Endothelial cell of umbilical vein (primary cell): ENCODE results near the gene PIEZO2. TPM values are rescaled to one million over a fixed set of nuclear protein-coding genes. Genes with fewer than 3 reads are reported as not detected.

Source experiments
- BruUV-seq: library from RNA; stranded (reverse); fragments of 400-500 nt; replicated peaks from 2 replicates; lab custom pipeline; 2021; lab: Mats Ljungman, UMichigan
- CTCF ChIA-PET: fragments of 300-600, 350-600 bp; sonication (Branson Sonifier 250); formaldehyde crosslinking; loops from one replicate; lab custom pipeline; 2021; ENCODE audit warnings: antibody characterized with exemption, inconsistent platforms; lab: Charles Lee
- POLR2A ChIA-PET: fragments of 300-600, 350-600 bp; sonication (Branson Sonifier 250); formaldehyde crosslinking; loops from one replicate; lab custom pipeline; 2021; ENCODE audit warnings: antibody characterized with exemption, inconsistent platforms; lab: Charles Lee
- DNase-seq: peaks from one replicate; pipeline ENCODE4 v3.0.0-alpha.2; 2011; ENCODE audit warnings: low read depth, low spot score
- FAIRE-seq: peaks from 2 replicates; lab custom pipeline; 2011; peaks lifted over from hg19 to GRCh38; lab: Jason Lieb, UNC
- H2AFZ ChIP-seq: 2 replicates; pipeline ENCODE4 v1.6.0; 2012; ENCODE audit warnings: low read depth, low read length, control low read depth, inconsistent platforms
- H3K27ac ChIP-seq: 2 replicates; pipeline ENCODE4 v1.5.1; 2011; ENCODE audit warnings: low read depth, mild to moderate bottlenecking, control low read depth, low read length, moderate library complexity; ENCODE audit not compliant: insufficient read depth
- H3K27me3 ChIP-seq, 2 experiments: 2 replicates each; pipeline versions ENCODE4 v1.6.0 to v1.6.1; 2011; ENCODE audit warnings: low read length in 2 of 2, mixed read lengths in 1 of 2; ENCODE audit not compliant: control insufficient read depth in 2 of 2, insufficient read depth in 2 of 2
- H3K36me3 ChIP-seq, 2 experiments: 2 replicates in 1 of 2; 3 replicates in 1 of 2; pipeline ENCODE4 v1.5.1; 2011; ENCODE audit warnings: low read length in 2 of 2, mild to moderate bottlenecking in 1 of 2, moderate library complexity in 1 of 2; ENCODE audit not compliant: control insufficient read depth in 2 of 2, insufficient read depth in 2 of 2; ENCODE audit errors: extremely low read depth in 1 of 2
- H3K4me1 ChIP-seq: 3 replicates; pipeline ENCODE4 v1.5.1; 2011; ENCODE audit warnings: mild to moderate bottlenecking, low read length; ENCODE audit not compliant: control insufficient read depth, insufficient read depth; ENCODE audit errors: extremely low read depth
- H3K4me2 ChIP-seq: 2 replicates; pipeline ENCODE4 v1.6.1; 2011; ENCODE audit warnings: low read length, control low read depth, mixed read lengths; ENCODE audit not compliant: insufficient read depth
- H3K4me3 ChIP-seq, 3 experiments: fragments of 200-600 bp in 1 of 3; sonication (generic), shearing (Covaris generic) in 1 of 3; replicated peaks in 1 of 3; 2 replicates each; pipeline ENCODE4 v1.5.1; 2011 to 2016; ENCODE audit warnings: control low read depth in 3 of 3, low read length in 3 of 3, mild to moderate bottlenecking in 2 of 3, inconsistent platforms in 1 of 3, low read depth in 1 of 3, moderate library complexity in 1 of 3; ENCODE audit not compliant: insufficient read depth in 1 of 3
- H3K79me2 ChIP-seq: 2 replicates; pipeline ENCODE4 v1.6.0; 2012; ENCODE audit warnings: low read length, inconsistent platforms; ENCODE audit not compliant: control insufficient read depth, insufficient read depth
- H3K9ac ChIP-seq: replicated peaks from 2 replicates; pipeline ENCODE3; 2011; ENCODE audit warnings: low read length, control low read depth; ENCODE audit not compliant: insufficient read depth; ENCODE audit errors: extremely low read depth
- H3K9me1 ChIP-seq: replicated peaks from 3 replicates; pipeline ENCODE4 v1.6.0; 2011; ENCODE audit warnings: mild to moderate bottlenecking, low read length; ENCODE audit not compliant: control insufficient read depth, insufficient read depth; ENCODE audit errors: extremely low read depth
- H3K9me3 ChIP-seq: replicated peaks from 2 replicates; pipeline ENCODE4 v1.5.1; 2012; ENCODE audit warnings: low read length, inconsistent platforms; ENCODE audit not compliant: control insufficient read depth, insufficient read depth
- H4K20me1 ChIP-seq: replicated peaks from 2 replicates; pipeline ENCODE3; 2011; ENCODE audit warnings: mild to moderate bottlenecking, low read length; ENCODE audit not compliant: control insufficient read depth, insufficient read depth; ENCODE audit errors: extremely low read depth
- CTCF ChIP-seq, 2 donors: IDR thresholded peaks; 1 replicate in 1 of 2; 2 replicates in 1 of 2; pipeline ENCODE4 v1.5.1; 2011; ENCODE audit warnings: low read length in 2 of 2, mild to moderate bottlenecking in 2 of 2, moderate library complexity in 2 of 2, control low read depth in 1 of 2, inconsistent platforms in 1 of 2, low read depth in 1 of 2; ENCODE audit not compliant: insufficient read depth in 1 of 2; ENCODE audit errors: extremely low read depth in 1 of 2
- EZH2 ChIP-seq: IDR thresholded peaks from 2 replicates; pipeline ENCODE4 v1.6.1; 2012; ENCODE audit warnings: borderline replicate concordance, low read depth, mild to moderate bottlenecking, moderate library complexity, low read length, inconsistent platforms; ENCODE audit not compliant: severe bottlenecking
- FOS ChIP-seq: IDR thresholded peaks from 2 replicates; pipeline ENCODE4 v1.6.1; 2011; ENCODE audit warnings: mild to moderate bottlenecking, low read length, moderate library complexity, borderline replicate concordance; ENCODE audit not compliant: insufficient read depth
- GATA2 ChIP-seq: IDR thresholded peaks from 2 replicates; pipeline ENCODE4 v1.7.0; 2011; ENCODE audit warnings: low read depth, mild to moderate bottlenecking, moderate library complexity, mixed read lengths, low read length; ENCODE audit not compliant: insufficient read length, insufficient read depth
- JUN ChIP-seq: IDR thresholded peaks from 2 replicates; pipeline ENCODE4 v1.6.1; 2011; ENCODE audit warnings: borderline replicate concordance, low read depth; ENCODE audit not compliant: insufficient read length, insufficient read depth
- MAX ChIP-seq: IDR thresholded peaks from 2 replicates; pipeline ENCODE4 v1.6.1; 2011; ENCODE audit not compliant: insufficient read depth, insufficient read length
- MYC ChIP-seq: IDR thresholded peaks from one replicate; pipeline ENCODE4 v1.6.1; 2011; ENCODE audit warnings: mild to moderate bottlenecking, low read depth, low read length
- POLR2A ChIP-seq: IDR thresholded peaks from 2 replicates; pipeline ENCODE4 v1.6.1; 2012; ENCODE audit warnings: low read depth, mild to moderate bottlenecking, control low read depth, low read length
- POLR2AphosphoS5 ChIP-seq: IDR thresholded peaks from 2 replicates; pipeline ENCODE4 v1.6.1; 2012; ENCODE audit warnings: low read depth, mild to moderate bottlenecking, control low read depth, low read length, moderate library complexity; ENCODE audit not compliant: insufficient read depth
- dilution Hi-C: fragments of 300-500 bp; cut with MboI; formaldehyde crosslinking; loops from one replicate; pipeline ENCODE4 v1.15.0; 2019; ENCODE audit warnings: low sequenced_read_pairs; ENCODE audit not compliant: extremely low pct_ligation_motif_present
- intact Hi-C: fragments of 100-400 bp; cut with micrococcal nuclease; formaldehyde crosslinking; loops from one replicate; pipeline ENCODE4 v1.10.0; 2022
- polyA plus RNA-seq, 4 experiments: library from polyadenylated mRNA; depleted of rRNA in 3 of 4; stranded (reverse) in 3 of 4; unstranded in 1 of 4; fragments of >200 nt; gene quantifications; 2 replicates each; pipeline versions ENCODE4 v1.2.1 to v1.2.3, GENCODE V29; 2011 to 2012; ENCODE audit warnings: missing spikeins in 1 of 4
- total RNA-seq: library from RNA; stranded (reverse); gene quantifications from 2 replicates; pipeline ENCODE4 v1.2.3, GENCODE V29; 2021

The PIEZO2 gene
- total and polyA plus RNA-seq, 2 donors (not counting 3 experiments of a cell fraction or from before 2014, with no cell fraction given) = 1.7 to 11.2 TPM

- no peak for DNase-seq
These were observed 410.2 kb downstream of the PIEZO2 start for GRCh38 chr18:10739152-10739551.

More at GRCh38 chr18:10739152-10739551, 410.2 kb downstream of the PIEZO2 start:
- Histone ChIP-seq H3K27me3 (no peaks in the 10 kb centered on the region), H2AFZ (no peak overlapping the region), H3K27ac (no peak overlapping the region), H3K4me3 (no peak overlapping the region), H4K20me1 (no peaks in the 10 kb centered on the region), H3K9ac (no peak overlapping the region), H3K79me2 (no peaks in the 10 kb centered on the region), H3K9me3 (no peaks in the 10 kb centered on the region), H3K4me1 (no peaks in the 10 kb centered on the region), H3K36me3 (no peaks in the 10 kb centered on the region), H3K9me1 (no peaks in the 10 kb centered on the region), H3K4me2 (no peak overlapping the region)
- dilution Hi-C loops (no loop called here), intact Hi-C loops (no loop called here)
- no peak for FAIRE-seq
- no TSS peak for BruUV-seq
- ChIA-PET CTCF (no interaction called here), POLR2A (no interaction called here)
- TF ChIP-seq EZH2 (no peak), JUN (no peak), POLR2AphosphoS5 (no peak), MYC (no peak), POLR2A (no peak), FOS (no peak), MAX (no peak), GATA2 (no peak), CTCF (IDR thresholded peaks at IDR 0.05; ENCODE audit: extremely low read depth in 1 of 2, insufficient read depth in 1 of 2, low read depth in 1 of 2, low read length in 2 of 2) (no peak)
